Mononuclear cell (primary cell): ENCODE results near the gene IMMT. TPM values are rescaled to one million over a fixed set of nuclear protein-coding genes. Genes with fewer than 3 reads are reported as not detected.

Source experiments
- H3K27me3 ChIP-seq: 2 replicates; pipeline ENCODE4 v1.6.0; 2011; ENCODE audit warnings: low read length, control low read depth; ENCODE audit not compliant: insufficient read depth
- H3K4me1 ChIP-seq: 2 replicates; pipeline ENCODE4 v1.5.1; 2011; ENCODE audit warnings: mild to moderate bottlenecking, low read length, control low read depth; ENCODE audit not compliant: insufficient read depth
- H3K4me3 ChIP-seq: 2 replicates; pipeline ENCODE4 v1.5.1; 2011; ENCODE audit warnings: mild to moderate bottlenecking, low read length, moderate library complexity
- H3K9me3 ChIP-seq: 2 replicates; pipeline ENCODE4 v1.5.1; 2011; ENCODE audit warnings: low read depth, mild to moderate bottlenecking, control low read depth, low read length
- total RNA-seq: library from RNA; depleted of rRNA; stranded (reverse); fragments of >200 nt; gene quantifications from one replicate; pipeline ENCODE4 v1.2.3, GENCODE V29; 2012

Gene IMMT
- total RNA-seq, 1 donor: 34.0 TPM

DNA sequence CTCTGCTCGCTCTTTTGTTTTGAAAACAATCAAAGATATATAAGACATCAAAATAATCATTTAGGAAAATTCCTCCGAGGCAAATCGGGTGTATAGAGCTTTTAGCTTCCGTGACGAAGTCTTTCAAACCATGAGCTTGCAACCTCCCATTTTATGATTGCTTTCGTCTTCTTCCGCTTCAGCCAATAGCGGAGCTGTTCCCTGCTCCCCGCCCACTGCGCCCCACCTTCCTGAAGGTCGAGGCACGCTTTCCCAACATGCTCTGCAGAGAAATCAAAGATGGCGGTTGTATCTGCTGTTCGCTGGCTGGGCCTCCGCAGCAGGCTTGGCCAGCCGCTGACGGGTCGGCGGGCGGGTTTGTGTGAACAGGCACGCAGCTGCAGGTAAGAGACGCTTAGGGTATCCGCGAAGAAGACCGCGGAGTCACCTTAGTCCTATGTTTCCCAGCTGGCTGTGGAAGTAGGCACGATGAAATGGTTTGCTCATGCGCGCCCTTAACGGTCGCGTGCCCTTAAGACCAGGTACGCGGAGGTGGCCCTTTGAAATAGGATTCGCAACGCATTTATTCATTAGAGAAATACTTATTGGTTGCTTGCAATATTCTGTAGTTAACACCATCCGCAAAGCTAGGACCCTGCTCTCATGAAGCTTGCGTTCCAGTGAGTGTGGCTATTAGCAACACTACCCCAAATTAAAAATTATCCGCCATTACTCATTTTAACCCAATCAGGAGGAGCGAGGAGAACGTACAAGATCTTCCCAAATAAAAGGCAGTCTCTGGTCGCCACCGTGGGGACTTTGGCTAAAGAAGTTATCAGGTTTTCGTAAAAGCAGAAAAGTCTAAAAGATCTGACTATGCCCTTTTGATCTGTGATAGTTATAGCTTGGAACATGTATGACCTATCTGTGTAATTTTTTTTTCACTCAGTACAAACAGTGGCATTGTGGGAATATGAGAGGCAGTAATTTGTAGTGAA lies 89.0 kb downstream of the IMMT start, which contains the start of gene PTCD3:
PTCD3 (plus strand) TSS at position 267 of the 977 bp plus-strand sequence; CDS start at position 280, 13 bp downstream.
- H3K9me3 ChIP-seq: no peaks in the 10 kb centered on the region
- H3K4me3 ChIP-seq: peak within 1 kb of the TSS; percentile 74

GRCh38 chr2:86105252-86105968 lies 89.9 kb downstream of the IMMT start, which contains the start of gene POLR1A:
POLR1A (minus strand) TSS chr2:86105886; CDS start chr2:86105776, 110 bp downstream.
- Histone ChIP-seq H3K9me3 (no peaks in the 10 kb centered on the region), H3K4me1 (peaks cover 26% of the 10 kb centered on the region), H3K4me3 (peak within 1 kb of the TSS; percentile 74), H3K27me3 (no peaks in the 10 kb centered on the region)

More for the DNA sequence above, 89.0 kb downstream of the IMMT start, which contains the start of gene PTCD3:
- no peaks in the 10 kb centered on the region for H3K27me3 ChIP-seq
- peaks cover 26% of the 10 kb centered on the region for H3K4me1 ChIP-seq

- H3K4me3 ChIP-seq: no peak overlapping the region
- H3K27me3 ChIP-seq: no peaks in the 10 kb centered on the region
- H3K4me1 ChIP-seq: peaks cover 20% of the 10 kb centered on the region
- no peaks in the 10 kb centered on the region for H3K9me3 ChIP-seq
These were observed 93.1 kb downstream of the IMMT start for GRCh38 chr2:86102157-86102556.

DNA sequence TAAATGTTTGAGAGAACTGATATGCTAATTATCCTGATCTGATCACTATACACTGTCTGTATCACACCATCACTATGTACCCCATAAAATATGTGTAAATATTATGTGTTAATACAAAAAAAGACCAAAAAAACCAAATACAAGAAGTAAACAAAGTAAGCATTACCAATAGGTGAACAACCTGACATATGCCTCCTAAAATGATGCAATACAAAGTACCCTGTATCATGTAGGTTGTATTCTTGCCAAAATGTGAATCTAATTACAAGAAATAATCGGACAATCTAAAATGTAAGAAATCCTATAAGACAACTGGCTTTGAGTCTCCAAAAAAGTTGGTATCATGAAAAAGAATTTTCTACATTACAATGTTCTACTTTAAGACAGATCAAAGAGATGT lies 97.3 kb downstream of the IMMT start:
- Histone ChIP-seq H3K4me1 (no peaks in the 10 kb centered on the region), H3K4me3 (no peak overlapping the region), H3K9me3 (no peaks in the 10 kb centered on the region), H3K27me3 (no peaks in the 10 kb centered on the region)

GRCh38 chr2:86097114-86097896 lies 98.0 kb downstream of the IMMT start:
- no peaks in the 10 kb centered on the region for H3K27me3 ChIP-seq
- H3K4me3 ChIP-seq: no peak overlapping the region
- H3K9me3 ChIP-seq: no peaks in the 10 kb centered on the region
- H3K4me1 ChIP-seq: no peaks in the 10 kb centered on the region

DNA sequence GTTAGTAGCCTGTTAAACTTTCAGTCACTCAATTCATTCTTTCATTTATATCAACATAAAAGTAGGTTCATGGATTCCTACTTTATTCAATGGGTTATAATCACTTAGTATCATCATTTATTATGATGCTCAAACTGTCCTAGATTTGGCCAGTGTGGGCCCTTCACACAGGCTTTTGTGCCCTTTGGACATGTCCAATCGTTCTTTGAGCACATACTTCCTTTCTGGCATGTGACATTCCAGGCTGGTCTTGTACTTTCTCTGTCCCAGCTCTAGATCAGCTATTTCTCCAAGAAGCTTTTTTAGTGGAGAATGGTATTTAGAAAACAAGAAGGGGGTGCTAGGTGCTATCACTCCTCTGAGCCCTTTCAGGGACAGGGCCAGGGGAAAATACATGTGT lies 101.0 kb downstream of the IMMT start:
- Histone ChIP-seq H3K27me3 (no peaks in the 10 kb centered on the region), H3K4me3 (no peak overlapping the region)

More for the DNA sequence above, 101.0 kb downstream of the IMMT start:
- no peaks in the 10 kb centered on the region for H3K9me3 ChIP-seq
- no peaks in the 10 kb centered on the region for H3K4me1 ChIP-seq

Other genes starting within 250 kb of the IMMT start
- 6.1 TPM for gene POLR1A, start 89.6 kb downstream of the IMMT start, total RNA-seq
- gene PTCD3, start 89.2 kb downstream of the IMMT start, total RNA-seq: 167 TPM
- 13.3 TPM for gene MRPL35, start 4.0 kb upstream of the IMMT start, total RNA-seq
- 0.63 TPM for gene REEP1, start 142.2 kb upstream of the IMMT start, total RNA-seq
- 130 TPM for gene KDM3A, start 245.9 kb upstream of the IMMT start, total RNA-seq